HCT116 (cell line): ENCODE data around the gene ST6GALNAC4.

Source experiments
- CEBPB ChIP-seq: IDR thresholded peaks from 2 replicates; pipeline ENCODE4 v1.6.1; 2012; ENCODE audit warnings: low read depth
- CTCF ChIP-seq, 3 experiments: fragments of 200-600 bp in 1 of 3; sonication (generic) in 1 of 3; IDR thresholded peaks in 2 of 3; conservative IDR thresholded peaks in 1 of 3; 2 replicates each; pipeline ENCODE4 v1.5.1; 2012 to 2017; ENCODE audit warnings: low read depth in 2 of 3, low read length in 2 of 3, antibody characterized with exemption in 1 of 3, borderline replicate concordance in 1 of 3, control low read depth in 1 of 3, mild to moderate bottlenecking in 1 of 3, mixed read lengths in 1 of 3, mixed run types in 1 of 3, moderate library complexity in 1 of 3; ENCODE audit not compliant: insufficient read depth in 1 of 3
- EZH2 ChIP-seq: fragments of 200-600 bp; sonication (generic); IDR thresholded peaks from 2 replicates; pipeline ENCODE4 v1.6.1; 2017; ENCODE audit warnings: antibody characterized with exemption, mixed run types
- POLR2A ChIP-seq: IDR thresholded peaks from 2 replicates; pipeline ENCODE4 v1.7.0; 2011; ENCODE audit warnings: borderline replicate concordance; ENCODE audit not compliant: insufficient read depth, insufficient read length; ENCODE audit errors: extremely low read depth
- POLR2AphosphoS5 ChIP-seq: IDR thresholded peaks from 2 replicates; pipeline ENCODE4 v1.6.1; 2011; ENCODE audit warnings: mild to moderate bottlenecking, low read depth, low read length, moderate library complexity
- RAD21 ChIP-seq: IDR thresholded peaks from 2 replicates; pipeline ENCODE4 v1.6.1; 2012; ENCODE audit warnings: low read depth, mild to moderate bottlenecking
- SIN3A ChIP-seq: IDR thresholded peaks from 2 replicates; pipeline ENCODE4 v1.6.1; 2012; ENCODE audit warnings: low read depth
- YY1 ChIP-seq: IDR thresholded peaks from 2 replicates; pipeline ENCODE4 v1.6.1; 2011; ENCODE audit warnings: low read length, low read depth, moderate library complexity, mild to moderate bottlenecking; ENCODE audit not compliant: insufficient replicate concordance; ENCODE audit errors: extremely low read depth
- ZBTB33 ChIP-seq: IDR thresholded peaks from 2 replicates; pipeline ENCODE4 v1.6.1; 2011; ENCODE audit warnings: mild to moderate bottlenecking, low read length, moderate library complexity; ENCODE audit not compliant: insufficient replicate concordance; ENCODE audit errors: extremely low read depth

GRCh38 chr9:127965953-127966352 is 49.1 kb upstream of the ST6GALNAC4 start:
- TF ChIP-seq POLR2A (no peak), RAD21 (no peak), CTCF (IDR thresholded peaks at IDR 0.05 in 2 of 3, conservative IDR thresholded peaks at IDR 0.05 in 1 of 3; ENCODE audit: borderline replicate concordance in 1 of 3, insufficient read depth in 1 of 3, low read depth in 2 of 3, low read length in 2 of 3) (no peak), CEBPB (no peak), ZBTB33 (no peak), SIN3A (no peak), YY1 (no peak), EZH2 (no peak), POLR2AphosphoS5 (no peak)
